ENCODE measurements around the gene UBLCP1. TPM values are rescaled to one million over a fixed set of nuclear protein-coding genes. Genes with fewer than 3 reads are reported as not detected.
A peak's percentile ranks its signal among the peaks of the same experiment; 100 is the strongest.

The UBLCP1 gene
- total RNA-seq, 1 experiment from 2014 or later: 23.0 TPM

- peaks cover 18% of the 10 kb centered on the region for H3K27me3 Mint-ChIP-seq (ENCODE audit: insufficient read depth, unreplicated experiment)
- intact Hi-C loops (cut with micrococcal nuclease; ENCODE audit: unreplicated experiment): no loop called here
- no peaks in the 10 kb centered on the region for H3K4me1 Mint-ChIP-seq (ENCODE audit: low read depth, unreplicated experiment)
- Histone ChIP-seq H3K4me1 (no peaks in the 10 kb centered on the region), H3K4me3 (ENCODE audit: low read depth, low read length) (no peak overlapping the region), H3K36me3 (ENCODE audit: control insufficient read depth, insufficient read depth, low read length) (no peaks in the 10 kb centered on the region), H3K9me3 (no peaks in the 10 kb centered on the region), H3K27me3 (replicated peaks; ENCODE audit: control insufficient read depth, insufficient read depth, low read length) (no peaks in the 10 kb centered on the region)
- no peak overlapping the region for H3K27ac Mint-ChIP-seq (ENCODE audit: unreplicated experiment)
- no peak overlapping the region for H3K4me3 Mint-ChIP-seq (ENCODE audit: unreplicated experiment)
- no TSS peak for BruUV-seq (replicated peaks)
- ChIA-PET CTCF (no interaction called here), POLR2A (no interaction called here)
- DNase-seq: no peak
- TF ChIP-seq CTCF (IDR thresholded peaks at IDR 0.05; ENCODE audit: insufficient read depth in 1 of 2, low read depth in 1 of 2, low read length in 1 of 2, severe bottlenecking in 1 of 2, unreplicated experiment in 1 of 2): no peak
- no peaks in the 10 kb centered on the region for H3K9me3 Mint-ChIP-seq (ENCODE audit: unreplicated experiment)
- no peaks in the 10 kb centered on the region for H3K36me3 Mint-ChIP-seq (ENCODE audit: insufficient read depth, unreplicated experiment)
Measured at GRCh38 chr5:159252195-159252594, 10.9 kb upstream of the UBLCP1 start.

GRCh38 chr5:159257007-159257406, 6.1 kb upstream of the UBLCP1 start:
- no TSS peak for BruUV-seq (replicated peaks)
- Mint-ChIP-seq H3K27me3 (ENCODE audit: insufficient read depth, unreplicated experiment) (peaks cover 15% of the 10 kb centered on the region), H3K9me3 (ENCODE audit: unreplicated experiment) (peaks cover 15% of the 10 kb centered on the region), H3K4me3 (ENCODE audit: unreplicated experiment) (no peak overlapping the region), H3K36me3 (ENCODE audit: insufficient read depth, unreplicated experiment) (no peaks in the 10 kb centered on the region), H3K4me1 (ENCODE audit: low read depth, unreplicated experiment) (peaks cover 4% of the 10 kb centered on the region), H3K27ac (ENCODE audit: unreplicated experiment) (no peak overlapping the region)
- POLR2A ChIA-PET: no interaction called here
- no peaks in the 10 kb centered on the region for H3K36me3 ChIP-seq (ENCODE audit: control insufficient read depth, insufficient read depth, low read length)
- TF ChIP-seq CTCF (IDR thresholded peaks at IDR 0.05; ENCODE audit: insufficient read depth in 1 of 2, low read depth in 1 of 2, low read length in 1 of 2, severe bottlenecking in 1 of 2, unreplicated experiment in 1 of 2): no peak
- no peak for DNase-seq
- intact Hi-C loops (cut with micrococcal nuclease; ENCODE audit: unreplicated experiment): no loop called here
- H3K9me3 ChIP-seq: no peaks in the 10 kb centered on the region
- H3K27me3 ChIP-seq (replicated peaks; ENCODE audit: control insufficient read depth, insufficient read depth, low read length): peaks cover 1% of the 10 kb centered on the region
- H3K4me1 ChIP-seq: peaks cover 2% of the 10 kb centered on the region; the same call in 1 of the 2 replicates
- H3K4me3 ChIP-seq (ENCODE audit: low read depth, low read length): no peak overlapping the region
- CTCF ChIA-PET: no interaction called here

DNA sequence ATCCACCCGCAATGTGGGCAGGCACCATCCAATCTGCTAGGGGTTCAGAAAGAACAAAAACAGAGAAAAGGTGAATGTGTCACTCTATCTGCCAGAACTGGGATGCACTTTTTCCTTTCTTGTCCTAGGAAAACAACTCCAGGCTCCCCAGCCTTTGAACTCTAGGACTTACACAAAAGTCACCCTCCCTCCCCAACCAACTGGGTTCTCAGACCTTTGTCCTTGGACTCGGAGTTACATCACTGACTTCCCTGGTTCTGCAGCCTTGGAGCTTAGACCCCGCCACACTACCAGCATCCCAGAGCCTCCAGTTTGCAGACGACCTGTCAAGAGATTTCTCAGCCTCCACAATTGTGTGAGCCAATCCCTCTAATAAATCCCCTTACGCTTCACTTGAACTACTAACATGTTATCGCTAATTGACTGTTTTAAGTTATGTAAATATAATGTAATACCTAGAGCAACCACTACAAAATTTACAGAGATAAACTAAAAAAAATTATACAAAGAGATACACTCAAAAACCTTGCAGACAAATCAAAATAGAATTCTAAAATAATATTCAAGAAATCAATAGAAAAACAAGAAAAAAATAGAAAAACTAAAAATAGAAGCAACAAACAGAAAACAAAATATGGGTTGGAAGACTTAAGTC, 5.3 kb upstream of the UBLCP1 start:
- H3K36me3 Mint-ChIP-seq (ENCODE audit: insufficient read depth, unreplicated experiment): peaks cover 2% of the 10 kb centered on the region
- H3K27ac Mint-ChIP-seq (ENCODE audit: unreplicated experiment): no peak overlapping the region
- Histone ChIP-seq H3K9me3 (no peaks in the 10 kb centered on the region), H3K27me3 (replicated peaks; ENCODE audit: control insufficient read depth, insufficient read depth, low read length) (peaks cover 1% of the 10 kb centered on the region), H3K36me3 (ENCODE audit: control insufficient read depth, insufficient read depth, low read length) (no peaks in the 10 kb centered on the region), H3K4me1 (peaks cover 6% of the 10 kb centered on the region; the same call in 1 of the 2 replicates), H3K4me3 (ENCODE audit: low read depth, low read length) (no peak overlapping the region)
- BruUV-seq (replicated peaks): no TSS peak
- H3K9me3 Mint-ChIP-seq (ENCODE audit: unreplicated experiment): peaks cover 15% of the 10 kb centered on the region
- TF ChIP-seq CTCF (IDR thresholded peaks at IDR 0.05; ENCODE audit: insufficient read depth in 1 of 2, low read depth in 1 of 2, low read length in 1 of 2, severe bottlenecking in 1 of 2, unreplicated experiment in 1 of 2): no peak
- DNase-seq: peak in 1 of 2 experiments; percentile 26
- no peak overlapping the region for H3K4me3 Mint-ChIP-seq (ENCODE audit: unreplicated experiment)
- ChIA-PET POLR2A (no interaction called here), CTCF (no interaction called here)
- H3K27me3 Mint-ChIP-seq (ENCODE audit: insufficient read depth, unreplicated experiment): peaks cover 14% of the 10 kb centered on the region
- intact Hi-C loops (cut with micrococcal nuclease; ENCODE audit: unreplicated experiment): no loop called here
- peaks cover 6% of the 10 kb centered on the region for H3K4me1 Mint-ChIP-seq (ENCODE audit: low read depth, unreplicated experiment)

Measured in Caco-2 (cell line).